ENCODE results near the gene NEO1. TPM values are rescaled to one million over a fixed set of nuclear protein-coding genes. Genes with fewer than 3 reads are reported as not detected.

NEO1 gene
- total RNA-seq, 1 donor from 2014 or later = 75.6 TPM

DNA sequence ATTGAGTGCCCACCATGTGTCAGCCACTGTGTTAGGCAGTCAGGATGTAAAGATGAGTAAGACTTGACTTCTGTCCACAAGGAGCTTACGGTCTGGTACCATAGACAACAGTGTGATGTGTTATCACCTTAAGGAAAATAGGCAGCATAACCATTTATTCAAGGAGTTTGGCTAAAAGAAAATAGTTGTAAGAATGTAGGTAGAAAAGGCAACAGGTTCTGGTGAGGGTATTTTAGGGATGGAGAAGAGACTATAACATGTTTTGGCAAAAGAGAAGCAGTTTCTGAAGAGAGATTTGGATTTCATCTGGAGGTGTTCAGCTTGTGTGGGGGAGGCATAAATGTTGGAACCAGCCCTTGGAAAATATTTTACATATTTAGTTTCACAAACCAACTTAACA, 194.6 kb downstream of the NEO1 start:
- Mint-ChIP-seq H3K27ac (ENCODE audit: unreplicated experiment) (no peak overlapping the region), H3K27me3 (ENCODE audit: low read depth) (no peaks in the 10 kb centered on the region), H3K4me1 (no peaks in the 10 kb centered on the region), H3K4me3 (no peak overlapping the region), H3K36me3 (ENCODE audit: low read depth) (peaks cover 18% of the 10 kb centered on the region), H3K9me3 (no peaks in the 10 kb centered on the region)
- no peak for DNase-seq (ENCODE audit: low read depth, low spot score)
- TF ChIP-seq, protein P1, sequence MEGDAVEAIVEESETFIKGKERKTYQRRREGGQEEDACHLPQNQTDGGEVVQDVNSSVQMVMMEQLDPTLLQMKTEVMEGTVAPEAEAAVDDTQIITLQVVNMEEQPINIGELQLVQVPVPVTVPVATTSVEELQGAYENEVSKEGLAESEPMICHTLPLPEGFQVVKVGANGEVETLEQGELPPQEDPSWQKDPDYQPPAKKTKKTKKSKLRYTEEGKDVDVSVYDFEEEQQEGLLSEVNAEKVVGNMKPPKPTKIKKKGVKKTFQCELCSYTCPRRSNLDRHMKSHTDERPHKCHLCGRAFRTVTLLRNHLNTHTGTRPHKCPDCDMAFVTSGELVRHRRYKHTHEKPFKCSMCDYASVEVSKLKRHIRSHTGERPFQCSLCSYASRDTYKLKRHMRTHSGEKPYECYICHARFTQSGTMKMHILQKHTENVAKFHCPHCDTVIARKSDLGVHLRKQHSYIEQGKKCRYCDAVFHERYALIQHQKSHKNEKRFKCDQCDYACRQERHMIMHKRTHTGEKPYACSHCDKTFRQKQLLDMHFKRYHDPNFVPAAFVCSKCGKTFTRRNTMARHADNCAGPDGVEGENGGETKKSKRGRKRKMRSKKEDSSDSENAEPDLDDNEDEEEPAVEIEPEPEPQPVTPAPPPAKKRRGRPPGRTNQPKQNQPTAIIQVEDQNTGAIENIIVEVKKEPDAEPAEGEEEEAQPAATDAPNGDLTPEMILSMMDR (conservative IDR thresholded peaks at IDR 0.05) = no peak

DNA sequence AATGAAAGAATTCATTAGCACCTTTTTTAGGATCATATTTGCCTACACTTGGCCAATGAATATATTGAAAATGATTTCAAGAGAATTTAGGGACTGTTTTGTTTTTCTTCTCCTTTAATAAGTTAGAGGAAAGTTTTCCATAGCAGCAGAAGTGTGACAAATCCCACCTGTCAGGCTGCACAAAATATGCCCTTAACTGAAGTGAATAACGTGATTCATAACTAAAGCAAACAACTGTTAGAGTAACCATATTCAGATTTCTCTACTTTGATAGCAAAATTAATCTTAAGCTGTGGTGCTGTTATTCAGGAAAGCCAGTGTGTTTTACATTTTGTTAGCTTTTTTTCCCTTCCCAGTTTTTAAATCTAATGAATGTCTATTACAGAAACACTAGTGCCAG, 195.1 kb downstream of the NEO1 start:
- no peaks in the 10 kb centered on the region for H3K4me1 Mint-ChIP-seq

DNA sequence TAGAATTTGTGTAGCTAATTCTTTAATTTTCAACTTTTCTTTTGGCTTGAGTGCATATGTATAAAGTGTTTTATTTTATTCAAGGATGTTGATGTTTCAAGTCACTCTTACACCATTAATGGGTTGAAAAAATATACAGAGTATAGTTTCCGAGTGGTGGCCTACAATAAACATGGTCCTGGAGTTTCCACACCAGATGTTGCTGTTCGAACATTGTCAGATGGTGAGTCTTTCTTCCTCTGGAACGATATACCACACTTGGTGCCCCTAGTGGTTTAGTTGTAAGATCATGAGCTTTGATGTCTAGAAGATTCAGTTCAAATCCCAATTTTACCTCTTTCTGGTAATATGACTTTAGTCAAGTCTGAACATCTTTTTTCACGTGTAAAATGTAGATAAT, 197.2 kb downstream of the NEO1 start:
- peaks cover 18% of the 10 kb centered on the region for H3K36me3 Mint-ChIP-seq (ENCODE audit: low read depth)

More for the DNA sequence above, 195.1 kb downstream of the NEO1 start:
- Mint-ChIP-seq H3K36me3 (ENCODE audit: low read depth) (peaks cover 18% of the 10 kb centered on the region), H3K27ac (ENCODE audit: unreplicated experiment) (no peak overlapping the region), H3K27me3 (ENCODE audit: low read depth) (no peaks in the 10 kb centered on the region), H3K9me3 (no peaks in the 10 kb centered on the region), H3K4me3 (no peak overlapping the region)
- TF ChIP-seq, protein P1 (conservative IDR thresholded peaks at IDR 0.05) = no peak
- DNase-seq (ENCODE audit: low read depth, low spot score) = no peak

DNA sequence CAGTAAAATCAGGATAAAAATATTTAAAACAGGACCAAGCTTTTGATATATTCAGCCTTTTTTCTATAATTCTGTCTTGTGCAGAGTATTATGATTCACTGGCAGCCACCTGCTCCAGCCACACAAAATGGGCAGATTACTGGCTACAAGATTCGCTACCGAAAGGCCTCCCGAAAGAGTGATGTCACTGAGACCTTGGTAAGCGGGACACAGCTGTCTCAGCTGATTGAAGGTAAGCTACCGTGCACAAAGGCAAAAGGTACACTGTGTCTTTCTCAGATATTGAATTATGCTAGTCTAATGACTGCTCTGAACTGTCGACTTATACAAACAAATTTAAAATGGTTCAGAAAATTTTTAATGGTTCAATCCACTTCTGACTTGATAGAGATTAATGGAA, 202.3 kb downstream of the NEO1 start:
- no peak for DNase-seq (ENCODE audit: low read depth, low spot score)
- H3K9me3 Mint-ChIP-seq = no peaks in the 10 kb centered on the region
- peaks cover 5% of the 10 kb centered on the region for H3K4me1 Mint-ChIP-seq
- H3K36me3 Mint-ChIP-seq (ENCODE audit: low read depth) = peaks cover 22% of the 10 kb centered on the region
- TF ChIP-seq, protein P1 (conservative IDR thresholded peaks at IDR 0.05) = no peak
- H3K27me3 Mint-ChIP-seq (ENCODE audit: low read depth) = no peaks in the 10 kb centered on the region
- no peak overlapping the region for H3K4me3 Mint-ChIP-seq
- no peak overlapping the region for H3K27ac Mint-ChIP-seq (ENCODE audit: unreplicated experiment)

More for the DNA sequence above, 197.2 kb downstream of the NEO1 start:
- H3K27me3 Mint-ChIP-seq (ENCODE audit: low read depth) = no peaks in the 10 kb centered on the region
- no peaks in the 10 kb centered on the region for H3K9me3 Mint-ChIP-seq
- H3K27ac Mint-ChIP-seq (ENCODE audit: unreplicated experiment) = no peak overlapping the region
- TF ChIP-seq, protein P1 (conservative IDR thresholded peaks at IDR 0.05) = no peak
- no peaks in the 10 kb centered on the region for H3K4me1 Mint-ChIP-seq
- no peak overlapping the region for H3K4me3 Mint-ChIP-seq
- no peak for DNase-seq (ENCODE audit: low read depth, low spot score)

DNA sequence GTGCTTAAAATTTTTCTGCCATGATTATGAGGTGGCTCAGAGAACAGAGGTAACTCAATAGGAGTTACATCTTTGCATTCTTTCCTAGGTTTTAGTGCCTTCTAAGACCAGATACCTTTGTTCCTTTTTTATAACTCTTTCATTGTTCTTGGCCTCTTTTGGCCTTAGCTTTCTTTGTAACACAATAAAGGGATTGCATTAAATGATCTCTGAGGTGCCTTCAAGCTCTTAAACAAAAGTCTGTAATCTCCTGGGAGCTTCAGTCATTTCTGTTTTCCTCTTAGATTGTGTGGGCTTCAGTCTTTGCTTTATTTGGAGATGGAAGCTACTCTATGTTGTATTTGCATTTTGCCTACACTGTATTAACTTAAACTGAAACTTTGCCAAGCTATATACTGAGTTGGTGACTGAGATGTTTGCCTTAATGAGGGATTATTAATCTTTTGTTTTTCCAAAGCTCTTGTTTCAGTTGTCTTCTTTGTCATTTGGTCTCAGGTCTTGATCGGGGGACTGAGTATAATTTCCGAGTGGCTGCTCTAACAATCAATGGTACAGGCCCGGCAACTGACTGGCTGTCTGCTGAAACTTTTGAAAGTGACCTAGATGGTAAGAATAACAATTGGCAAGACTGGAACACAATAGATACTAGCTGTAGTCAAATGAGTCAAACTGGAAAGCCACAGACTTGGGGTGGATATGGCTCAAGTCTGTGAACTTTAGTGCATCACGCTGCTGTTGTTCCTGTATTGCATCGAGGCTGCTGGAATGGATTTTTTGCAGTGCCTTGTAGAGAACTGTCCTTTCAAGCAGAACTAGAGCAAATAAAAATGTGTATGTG, 206.2 kb downstream of the NEO1 start:
- TF ChIP-seq, protein P1 (conservative IDR thresholded peaks at IDR 0.05) = no peak
- no peak for DNase-seq (ENCODE audit: low read depth, low spot score)
- no peaks in the 10 kb centered on the region for H3K9me3 Mint-ChIP-seq
- H3K4me3 Mint-ChIP-seq = no peak overlapping the region
- peaks cover 26% of the 10 kb centered on the region for H3K36me3 Mint-ChIP-seq (ENCODE audit: low read depth)
- H3K27me3 Mint-ChIP-seq (ENCODE audit: low read depth) = no peaks in the 10 kb centered on the region
- H3K4me1 Mint-ChIP-seq = peaks cover 5% of the 10 kb centered on the region
- H3K27ac Mint-ChIP-seq (ENCODE audit: unreplicated experiment) = no peak overlapping the region

Measured in neural crest cell (in vitro differentiated cells).